GM21515 (cell line): ENCODE measurements around the gene SLC4A9.

ENCODE experiments used
- ATAC-seq: cut with Tn5 transposase; IDR thresholded peaks from one replicate; pipeline ENCODE4 v1.9.1; 2021; ENCODE audit not compliant: unreplicated experiment

The SLC4A9 gene

GRCh38 chr5:140360101-140360500, at the start of gene SLC4A9:
TSS of gene SLC4A9 (plus strand) at chr5:140360194. CDS start at chr5:140360237, 43 bp downstream.
- no peak for ATAC-seq

GRCh38 chr5:140310434-140310833, 49.6 kb upstream of the SLC4A9 start:
- no peak for ATAC-seq

GRCh38 chr5:140311011-140311467, 49.0 kb upstream of the SLC4A9 start:
- no peak for ATAC-seq

GRCh38 chr5:140312067-140312790, 47.8 kb upstream of the SLC4A9 start:
- no peak for ATAC-seq

- no peak for ATAC-seq
Observed at GRCh38 chr5:140312791-140313189, 47.2 kb upstream of the SLC4A9 start.

GRCh38 chr5:140317859-140318258, 42.1 kb upstream of the SLC4A9 start:
- no peak for ATAC-seq

- no peak for ATAC-seq
Observed at GRCh38 chr5:140318792-140319191, 41.2 kb upstream of the SLC4A9 start.

- ATAC-seq, result no peak
Observed at GRCh38 chr5:140319833-140320232, 40.2 kb upstream of the SLC4A9 start.

- ATAC-seq, result no peak
Observed at GRCh38 chr5:140321796-140322195, 38.2 kb upstream of the SLC4A9 start.

- ATAC-seq, result no peak
Observed at GRCh38 chr5:140322751-140323731, 37.0 kb upstream of the SLC4A9 start.

GRCh38 chr5:140324041-140324600, 35.9 kb upstream of the SLC4A9 start:
- no peak for ATAC-seq

GRCh38 chr5:140324617-140325241, 35.3 kb upstream of the SLC4A9 start:
- ATAC-seq, result no peak

- no peak for ATAC-seq
Observed at GRCh38 chr5:140325486-140325885, 34.5 kb upstream of the SLC4A9 start.

GRCh38 chr5:140327589-140327988, 32.4 kb upstream of the SLC4A9 start:
- no peak for ATAC-seq

GRCh38 chr5:140328036-140328764, 31.8 kb upstream of the SLC4A9 start:
- no peak for ATAC-seq

GRCh38 chr5:140329739-140330481, 30.1 kb upstream of the SLC4A9 start:
- no peak for ATAC-seq

- no peak for ATAC-seq
Observed at GRCh38 chr5:140331638-140332037, 28.4 kb upstream of the SLC4A9 start.

- no peak for ATAC-seq
Observed at GRCh38 chr5:140336388-140336787, 23.6 kb upstream of the SLC4A9 start.

GRCh38 chr5:140337880-140338279, 22.1 kb upstream of the SLC4A9 start:
- no peak for ATAC-seq

GRCh38 chr5:140338336-140338735, 21.7 kb upstream of the SLC4A9 start:
- no peak for ATAC-seq
